SKM-1 treated with dmso at 0.1 percent for 144 hours (cell line): Measurements from ENCODE around the gene TRH.
"Not testable (repeated sequence)": the region's sequence is repeated elsewhere in the genome, so short reads cannot be mapped to it uniquely, and the experiment has no call there.

ENCODE experiments used
- DNase-seq: peaks from one replicate; lab custom pipeline; 2025; ENCODE audit not compliant: unreplicated experiment; lab: John Stamatoyannopoulos, UW

The TRH gene

DNA sequence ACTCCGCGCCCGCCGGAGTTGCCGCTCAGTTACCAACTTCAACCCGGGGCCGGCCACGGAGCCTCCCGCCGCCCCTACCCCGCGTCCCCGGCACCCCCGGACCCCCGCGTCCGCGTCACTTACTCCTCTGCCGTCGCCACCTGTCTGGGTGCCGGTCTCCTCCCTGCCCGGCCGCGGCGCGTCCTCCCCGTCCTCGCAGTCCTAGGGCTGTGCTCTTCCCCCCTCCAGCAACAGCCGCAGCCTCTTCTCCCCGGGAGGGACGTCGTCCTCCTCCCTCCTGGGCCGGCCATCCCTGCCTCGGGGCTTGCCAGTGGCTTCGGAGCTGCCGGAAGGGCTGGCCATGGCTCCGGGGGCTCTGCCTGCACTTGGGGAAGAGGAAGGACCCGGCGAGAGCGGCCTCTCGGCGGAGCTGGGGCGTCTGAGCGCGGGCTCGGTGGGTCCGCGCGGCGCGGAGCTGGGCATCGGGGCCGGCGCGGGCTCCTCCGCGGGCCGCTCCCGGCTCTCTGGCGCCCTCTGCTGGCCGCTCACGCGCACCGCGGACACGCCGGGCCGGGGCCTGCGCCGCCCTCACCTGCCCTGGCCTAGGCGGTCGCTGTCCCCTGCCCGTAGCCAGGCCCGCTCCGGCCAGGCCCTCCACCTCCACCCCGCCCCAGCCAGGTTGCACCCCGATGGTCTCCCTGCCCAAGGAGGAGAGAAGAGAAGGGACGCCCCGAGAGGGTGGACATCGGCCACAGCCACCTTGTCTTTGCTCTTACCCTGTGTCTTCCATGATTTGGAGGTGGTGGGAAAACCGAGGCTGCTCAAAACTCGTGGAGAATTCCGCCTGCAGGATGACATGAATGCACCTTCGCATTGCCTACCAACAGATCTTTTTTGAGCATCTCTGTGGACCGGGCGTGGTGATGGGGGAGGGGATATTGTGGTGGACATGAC lies 28.4 kb downstream of the TRH start:
- peak; percentile 21 for DNase-seq

DNA sequence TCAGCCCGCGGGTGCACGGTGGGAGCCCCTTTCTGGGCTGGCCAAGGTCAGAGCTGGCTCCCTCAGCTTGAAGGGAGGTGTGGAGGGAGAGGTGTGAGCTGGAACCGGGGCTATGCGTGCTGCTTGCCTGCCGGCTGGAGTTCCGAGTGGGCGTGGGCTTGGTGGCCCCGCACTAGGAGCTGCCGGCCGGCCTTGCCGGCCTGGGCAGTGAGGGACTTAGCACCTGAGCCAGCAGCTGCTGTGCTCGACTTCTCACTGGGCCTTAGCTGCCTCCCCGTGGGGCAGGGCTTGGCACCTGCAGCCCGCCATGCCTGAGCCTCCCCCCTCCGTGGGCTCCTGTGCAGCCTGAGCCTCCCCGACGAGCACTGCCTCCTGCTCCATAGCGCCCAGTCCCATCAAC lies 36.0 kb downstream of the TRH start:
- no peak for DNase-seq

DNA sequence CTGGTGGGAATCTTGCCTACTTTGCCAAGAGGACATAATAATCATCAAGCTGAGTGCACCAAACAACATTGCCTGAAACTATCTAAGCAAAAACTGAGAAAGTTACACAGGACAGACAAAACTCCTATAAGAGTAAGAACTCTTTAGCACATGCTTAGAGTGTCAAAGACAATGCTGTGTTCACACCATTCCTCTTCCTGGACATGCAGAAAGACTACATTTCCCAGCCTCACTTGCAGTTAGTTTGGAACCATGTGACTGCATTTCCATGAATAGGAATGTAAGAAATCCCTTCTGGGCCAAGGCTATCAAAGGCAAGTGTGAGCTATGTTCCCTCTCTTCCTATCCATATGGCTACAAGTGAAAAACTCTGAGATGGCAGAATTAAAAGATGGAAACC lies 37.6 kb downstream of the TRH start:
- DNase-seq, result not testable (repeated sequence)

DNA sequence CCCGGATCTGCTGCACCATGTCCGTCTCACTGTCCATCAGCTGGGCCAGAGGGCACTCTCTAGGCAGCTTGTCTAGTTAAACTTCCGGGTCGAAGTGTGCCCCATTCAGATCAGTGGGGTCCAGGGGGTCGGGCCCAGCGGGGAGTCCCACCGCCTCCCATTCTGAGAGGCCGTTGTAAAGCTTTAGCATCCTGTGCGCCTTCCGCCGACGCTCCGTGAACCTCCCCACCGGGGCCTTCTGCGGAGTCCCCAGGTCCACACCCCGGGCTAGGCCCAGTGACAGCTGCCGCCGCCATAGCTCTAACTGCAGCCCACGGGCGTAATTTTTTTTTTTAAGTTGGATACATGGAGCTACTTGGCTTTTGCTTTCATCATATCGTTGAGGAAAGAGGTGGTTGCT lies 38.7 kb downstream of the TRH start:
- not testable (repeated sequence) for DNase-seq

DNA sequence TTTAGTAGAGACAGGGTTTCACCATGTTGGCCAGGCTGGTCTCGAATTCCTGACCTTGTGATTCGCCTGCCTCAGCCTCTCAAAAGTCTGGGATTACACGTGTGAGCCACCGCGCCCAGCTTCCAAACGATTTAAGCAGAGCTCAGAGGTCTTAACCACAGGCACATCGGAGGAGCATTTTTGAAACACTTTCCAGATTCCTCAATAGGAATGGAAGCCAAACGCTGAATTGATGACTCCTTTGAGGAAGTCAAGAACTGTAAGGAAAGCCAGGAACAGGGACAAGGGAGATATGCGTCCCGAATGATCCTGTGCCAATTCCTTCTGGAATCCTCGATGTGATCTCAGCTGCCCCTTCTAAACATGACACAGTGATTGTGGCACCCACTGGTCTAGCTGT lies 40.0 kb downstream of the TRH start:
- no peak for DNase-seq

DNA sequence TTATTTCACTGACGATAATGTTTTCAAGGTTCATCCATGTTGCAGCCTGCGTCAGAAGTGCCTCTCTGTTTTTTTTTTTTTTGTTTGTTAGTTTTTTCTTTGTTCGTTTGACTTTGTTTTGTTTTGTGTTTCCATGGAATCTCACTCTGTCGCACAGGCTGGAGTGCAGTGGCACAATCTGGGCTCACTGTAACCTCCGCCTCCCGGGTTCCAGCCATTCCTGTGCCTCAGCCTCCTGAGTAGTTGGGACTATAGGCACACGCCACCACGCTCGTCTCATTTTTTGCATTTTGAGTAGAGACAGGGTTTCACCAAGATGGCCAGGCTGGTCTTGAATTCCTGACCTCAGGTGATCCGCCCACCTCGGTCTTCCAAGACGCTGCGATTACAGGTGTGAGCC lies 43.1 kb downstream of the TRH start:
- DNase-seq, result not testable (repeated sequence)

DNA sequence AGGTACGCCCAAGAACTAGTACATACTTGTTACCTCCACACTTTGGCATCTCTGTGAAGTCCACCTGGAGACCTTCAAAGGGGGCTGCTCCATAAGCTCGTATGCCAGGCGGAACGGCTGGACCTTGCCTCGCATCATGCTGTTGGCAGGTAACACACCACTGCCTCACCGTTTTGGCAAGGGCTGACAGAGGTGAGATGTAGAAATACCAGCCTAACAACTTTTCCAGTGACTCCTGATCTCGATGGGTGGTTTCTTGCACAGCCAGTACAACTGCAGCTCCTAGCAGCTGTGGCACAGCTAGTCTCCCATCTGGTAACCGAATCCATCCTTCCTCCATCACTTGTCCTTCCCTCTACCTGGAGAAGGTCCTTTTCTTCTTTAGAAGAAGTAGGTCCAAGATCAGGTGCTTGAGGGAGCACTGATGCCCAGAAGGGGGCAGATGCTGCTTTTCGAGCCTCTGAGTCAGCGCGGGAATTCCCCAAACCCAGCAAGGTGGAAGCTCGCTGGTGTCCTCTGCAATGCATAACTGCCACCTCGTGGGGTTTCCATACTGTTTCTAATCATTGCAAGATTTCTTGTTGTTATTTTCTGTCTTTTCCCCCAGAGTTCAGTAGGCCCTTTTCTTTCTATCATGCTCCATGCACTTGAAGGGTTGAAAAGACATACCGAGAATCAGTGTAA lies 51.8 kb downstream of the TRH start:
- DNase-seq, result not testable (repeated sequence)

DNA sequence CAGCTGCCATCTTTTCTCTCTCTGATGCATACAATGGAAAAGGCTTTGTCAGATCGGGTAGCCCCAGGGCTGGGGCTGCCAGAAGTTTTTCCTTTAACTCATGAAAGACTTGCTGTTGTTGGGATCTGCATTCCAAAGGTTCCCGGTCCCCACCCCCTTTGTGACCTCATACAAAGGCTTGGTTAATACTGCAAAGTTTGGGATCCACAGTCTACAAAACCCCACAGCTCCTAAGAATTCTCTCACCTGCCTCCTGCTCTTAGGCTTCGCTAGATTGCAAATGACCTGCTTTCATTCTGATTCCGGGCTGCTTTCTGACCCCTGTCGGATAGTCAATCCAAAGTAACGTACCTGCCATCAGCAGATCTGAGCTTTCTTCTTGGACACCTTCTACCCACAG lies 52.9 kb downstream of the TRH start:
- DNase-seq, result not testable (repeated sequence)
